ENCODE data around the gene CEP41.

DNA sequence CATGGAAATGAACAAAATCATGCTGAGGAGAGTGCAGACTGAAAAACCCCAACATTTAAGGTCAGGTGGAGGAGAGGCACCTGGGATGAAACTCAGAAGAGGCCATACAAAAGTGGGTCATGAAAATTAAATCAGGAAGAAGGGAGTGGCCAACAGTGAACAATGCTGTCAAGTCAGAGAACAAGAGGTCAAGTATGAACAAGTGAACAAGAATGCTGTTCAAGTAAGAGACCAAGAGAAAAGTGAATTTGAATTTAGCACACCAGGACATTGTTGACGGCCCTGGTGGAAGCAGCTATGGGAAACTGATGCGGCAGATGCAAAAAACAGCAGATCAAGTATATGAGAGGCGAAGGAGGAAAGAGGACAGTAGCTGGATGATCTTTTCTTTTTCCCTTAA is 7.9 kb downstream of the CEP41 start:
- TF ChIP-seq, protein P1, sequence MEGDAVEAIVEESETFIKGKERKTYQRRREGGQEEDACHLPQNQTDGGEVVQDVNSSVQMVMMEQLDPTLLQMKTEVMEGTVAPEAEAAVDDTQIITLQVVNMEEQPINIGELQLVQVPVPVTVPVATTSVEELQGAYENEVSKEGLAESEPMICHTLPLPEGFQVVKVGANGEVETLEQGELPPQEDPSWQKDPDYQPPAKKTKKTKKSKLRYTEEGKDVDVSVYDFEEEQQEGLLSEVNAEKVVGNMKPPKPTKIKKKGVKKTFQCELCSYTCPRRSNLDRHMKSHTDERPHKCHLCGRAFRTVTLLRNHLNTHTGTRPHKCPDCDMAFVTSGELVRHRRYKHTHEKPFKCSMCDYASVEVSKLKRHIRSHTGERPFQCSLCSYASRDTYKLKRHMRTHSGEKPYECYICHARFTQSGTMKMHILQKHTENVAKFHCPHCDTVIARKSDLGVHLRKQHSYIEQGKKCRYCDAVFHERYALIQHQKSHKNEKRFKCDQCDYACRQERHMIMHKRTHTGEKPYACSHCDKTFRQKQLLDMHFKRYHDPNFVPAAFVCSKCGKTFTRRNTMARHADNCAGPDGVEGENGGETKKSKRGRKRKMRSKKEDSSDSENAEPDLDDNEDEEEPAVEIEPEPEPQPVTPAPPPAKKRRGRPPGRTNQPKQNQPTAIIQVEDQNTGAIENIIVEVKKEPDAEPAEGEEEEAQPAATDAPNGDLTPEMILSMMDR (conservative IDR thresholded peaks at IDR 0.05), result no peak
- TF ChIP-seq ZFX (IDR thresholded peaks at IDR 0.05), result no peak
